Esophagus (tissue), 2 donors: ENCODE data around the gene EPB41L4A. TPM values are rescaled to one million over a fixed set of nuclear protein-coding genes. Genes with fewer than 3 reads are reported as not detected.

Experiments
- H3K27ac ChIP-seq, 2 donors: one replicate each; pipeline ENCODE4 v1.5.1; 2013; ENCODE audit warnings: low read depth in 2 of 2, mild to moderate bottlenecking in 2 of 2, inconsistent platforms in 1 of 2, low read length in 1 of 2, moderate library complexity in 1 of 2
- H3K27me3 ChIP-seq, 2 donors: one replicate each; pipeline ENCODE4 v1.6.1; 2013; ENCODE audit warnings: low read length in 2 of 2, control low read depth in 1 of 2, mild to moderate bottlenecking in 1 of 2; ENCODE audit not compliant: insufficient read depth in 2 of 2, control insufficient read depth in 1 of 2
- H3K36me3 ChIP-seq, 2 donors: one replicate each; pipeline ENCODE4 v1.6.1; 2013; ENCODE audit warnings: low read length in 1 of 2; ENCODE audit not compliant: control insufficient read depth in 2 of 2, insufficient read depth in 2 of 2
- H3K4me1 ChIP-seq, 2 donors: one replicate each; pipeline ENCODE4 v1.6.1; 2013; ENCODE audit warnings: low read length in 1 of 2; ENCODE audit not compliant: control insufficient read depth in 2 of 2, insufficient read depth in 2 of 2
- H3K4me3 ChIP-seq, 2 donors: one replicate each; pipeline ENCODE4 v1.5.1; 2013; ENCODE audit warnings: low read length in 2 of 2, mild to moderate bottlenecking in 2 of 2, low read depth in 1 of 2, moderate library complexity in 1 of 2
- H3K9me3 ChIP-seq, 2 donors: one replicate each; pipeline ENCODE4 v1.6.1; 2013; ENCODE audit warnings: mild to moderate bottlenecking in 2 of 2, low read depth in 1 of 2, low read length in 1 of 2, moderate library complexity in 1 of 2; ENCODE audit not compliant: control insufficient read depth in 2 of 2, insufficient read depth in 1 of 2
- WGBS, 2 donors: extraction: QIAGEN DNeasy Blood & Tissue Kit; methylation state at CpG; one replicate each; pipeline ENCODE4 v1.1.7; 2013; 5-methylcytosine and 5-hydroxymethylcytosine counted together
- polyA plus RNA-seq, 2 donors: library from polyadenylated mRNA; stranded (reverse); fragments of 200-250 nt; gene quantifications; one replicate each; pipeline ENCODE4 v1.2.3, GENCODE V29; 2013
- donor health status: healthy with polysubstance abuse.
- donor health status: Bipolar disorder and iron deficiency.

EPB41L4A gene
- polyA plus RNA-seq, 2 donors = 9.6 to 11.8 TPM

DNA sequence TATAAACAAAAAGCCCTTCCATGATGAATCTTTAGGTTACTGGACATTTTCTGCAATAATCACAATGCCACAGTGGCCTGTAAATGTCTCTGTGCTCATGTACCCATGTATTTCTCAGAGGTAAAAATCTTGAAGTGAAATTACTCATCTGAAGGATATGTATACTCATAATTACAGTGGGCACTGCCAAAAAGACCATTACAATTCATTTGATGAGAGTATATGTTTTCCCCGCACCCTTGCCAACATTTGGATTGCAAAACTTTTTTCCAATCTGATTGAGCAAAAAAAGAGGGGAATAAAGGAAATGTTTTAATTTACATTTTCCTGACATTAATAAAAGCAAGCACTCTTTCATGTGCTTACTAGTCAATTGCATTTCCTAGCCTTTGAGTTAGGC is 110.5 kb downstream of the EPB41L4A start:
- Histone ChIP-seq H3K9me3 (no peaks in the 10 kb centered on the region), H3K27ac (no peak overlapping the region), H3K4me1 (no peaks in the 10 kb centered on the region), H3K4me3 (no peak overlapping the region), H3K36me3 (no peaks in the 10 kb centered on the region), H3K27me3 (no peaks in the 10 kb centered on the region)
- 59 to 73% methylated on average over 1 of the region's 1 CpG for WGBS, 2 donors

DNA sequence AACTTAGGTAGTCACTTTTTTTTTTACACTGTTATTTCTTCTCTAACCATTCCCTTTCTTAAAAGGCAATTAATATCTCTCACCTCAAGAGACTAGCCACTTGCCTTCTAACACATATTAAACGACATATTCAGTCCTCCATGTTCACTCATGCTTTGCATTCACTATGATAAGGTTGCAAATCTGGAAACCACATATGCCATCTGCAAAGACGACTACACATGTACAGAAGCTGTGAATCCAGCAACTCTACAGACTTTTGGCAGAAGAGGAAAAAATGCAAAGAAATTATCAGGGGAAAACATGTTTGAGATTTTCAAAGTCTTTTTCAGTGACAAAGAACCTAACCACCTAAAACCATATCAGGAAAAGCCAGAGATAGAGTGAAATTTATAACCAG is 112.1 kb downstream of the EPB41L4A start:
- H3K4me3 ChIP-seq = no peak overlapping the region
- no peak overlapping the region for H3K27ac ChIP-seq
- 80 to 83% methylated on average over 2 of the region's 2 CpGs for WGBS, 2 donors
- no peaks in the 10 kb centered on the region for H3K36me3 ChIP-seq
- no peaks in the 10 kb centered on the region for H3K4me1 ChIP-seq
- H3K27me3 ChIP-seq = no peaks in the 10 kb centered on the region
- H3K9me3 ChIP-seq = no peaks in the 10 kb centered on the region

GRCh38 chr5:112304743-112305142 is 114.3 kb downstream of the EPB41L4A start:
- H3K36me3 ChIP-seq = no peaks in the 10 kb centered on the region
- H3K4me1 ChIP-seq = no peaks in the 10 kb centered on the region
- no peaks in the 10 kb centered on the region for H3K27me3 ChIP-seq
- no peak overlapping the region for H3K27ac ChIP-seq
- no peak overlapping the region for H3K4me3 ChIP-seq
- no peaks in the 10 kb centered on the region for H3K9me3 ChIP-seq
- WGBS, 2 donors = 94 to 97% methylated on average over 2 of the region's 2 CpGs

GRCh38 chr5:112303685-112304084 is 115.4 kb downstream of the EPB41L4A start:
- H3K27ac ChIP-seq = no peak overlapping the region
- no peaks in the 10 kb centered on the region for H3K4me1 ChIP-seq
- H3K9me3 ChIP-seq = no peaks in the 10 kb centered on the region
- no peaks in the 10 kb centered on the region for H3K27me3 ChIP-seq
- H3K36me3 ChIP-seq = no peaks in the 10 kb centered on the region
- no peak overlapping the region for H3K4me3 ChIP-seq
- WGBS, 2 donors = 87 to 88% methylated on average over 4 of the region's 4 CpGs

DNA sequence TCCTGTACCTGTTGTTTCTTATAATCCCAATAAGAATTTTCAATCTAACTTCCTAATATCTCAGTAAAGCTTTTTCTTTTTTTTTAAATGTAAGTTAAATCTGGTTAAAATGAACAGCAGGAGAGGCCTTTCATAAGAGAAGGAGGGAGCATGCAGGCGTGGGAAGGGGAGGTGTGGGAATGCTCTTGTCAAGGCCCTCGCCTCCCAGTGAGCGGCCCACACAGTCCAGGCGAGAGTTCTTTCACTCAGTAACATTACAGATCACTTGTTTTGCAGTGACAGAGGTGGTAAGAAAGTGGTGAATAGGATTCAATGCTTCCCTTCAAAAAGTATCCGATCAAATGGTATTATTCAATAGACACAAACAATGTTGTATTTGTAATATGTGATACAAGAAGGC is 125.0 kb downstream of the EPB41L4A start:
- Histone ChIP-seq H3K27me3 (no peaks in the 10 kb centered on the region), H3K4me1 (no peaks in the 10 kb centered on the region), H3K9me3 (no peaks in the 10 kb centered on the region), H3K4me3 (no peak overlapping the region), H3K27ac (no peak overlapping the region), H3K36me3 (no peaks in the 10 kb centered on the region)
- 81 to 90% methylated on average over 5 of the region's 5 CpGs for WGBS, 2 donors

GRCh38 chr5:112293587-112293986 is 125.5 kb downstream of the EPB41L4A start:
- Histone ChIP-seq H3K4me3 (no peak overlapping the region), H3K4me1 (no peaks in the 10 kb centered on the region), H3K36me3 (no peaks in the 10 kb centered on the region), H3K27me3 (no peaks in the 10 kb centered on the region), H3K9me3 (no peaks in the 10 kb centered on the region), H3K27ac (no peak overlapping the region)
- WGBS, 2 donors = 70 to 80% methylated on average over 7 of the region's 7 CpGs

- no peak overlapping the region for H3K4me3 ChIP-seq
- no peaks in the 10 kb centered on the region for H3K36me3 ChIP-seq
- H3K4me1 ChIP-seq = no peaks in the 10 kb centered on the region
- no peak overlapping the region for H3K27ac ChIP-seq
- H3K9me3 ChIP-seq = no peaks in the 10 kb centered on the region
- H3K27me3 ChIP-seq = no peaks in the 10 kb centered on the region
Observed at GRCh38 chr5:112290691-112291090, 128.4 kb downstream of the EPB41L4A start.

DNA sequence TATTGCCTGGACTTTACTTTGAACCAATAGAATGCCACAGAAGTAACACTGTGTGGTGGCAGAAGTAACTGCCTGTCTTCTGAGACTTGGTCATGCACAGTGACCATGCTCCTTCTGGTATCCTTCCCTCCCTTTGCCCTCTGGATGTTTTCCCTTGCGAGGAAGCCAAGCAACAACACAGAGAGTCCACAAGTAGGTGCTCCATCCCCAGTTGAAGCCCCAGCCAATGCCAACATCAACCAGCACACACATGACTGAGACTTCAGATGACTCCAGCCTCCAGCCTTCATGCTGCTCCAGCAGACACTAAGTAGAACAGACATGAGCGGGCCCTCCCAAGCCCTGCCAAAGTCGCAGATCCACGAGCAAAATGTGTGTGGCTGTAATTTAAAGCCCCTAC is 129.6 kb downstream of the EPB41L4A start:
- H3K36me3 ChIP-seq = no peaks in the 10 kb centered on the region
- H3K4me3 ChIP-seq = no peak overlapping the region
- no peaks in the 10 kb centered on the region for H3K9me3 ChIP-seq
- WGBS, 2 donors = 85 to 94% methylated on average over 4 of the region's 4 CpGs
- H3K4me1 ChIP-seq = no peaks in the 10 kb centered on the region
- H3K27ac ChIP-seq = no peak overlapping the region
- no peaks in the 10 kb centered on the region for H3K27me3 ChIP-seq

- Histone ChIP-seq H3K4me1 (no peaks in the 10 kb centered on the region), H3K36me3 (no peaks in the 10 kb centered on the region), H3K9me3 (no peaks in the 10 kb centered on the region), H3K27ac (no peak overlapping the region), H3K4me3 (no peak overlapping the region), H3K27me3 (no peaks in the 10 kb centered on the region)
- 67 to 78% methylated on average over 5 of the region's 5 CpGs for WGBS, 2 donors
Observed at GRCh38 chr5:112283943-112284929, 134.8 kb downstream of the EPB41L4A start.

- no peaks in the 10 kb centered on the region for H3K9me3 ChIP-seq
- no peaks in the 10 kb centered on the region for H3K4me1 ChIP-seq
- WGBS, 2 donors = 77 to 81% methylated on average over 3 of the region's 3 CpGs
- H3K36me3 ChIP-seq = no peaks in the 10 kb centered on the region
- H3K27me3 ChIP-seq = no peaks in the 10 kb centered on the region
- no peak overlapping the region for H3K27ac ChIP-seq
- no peak overlapping the region for H3K4me3 ChIP-seq
Observed at GRCh38 chr5:112283034-112283582, 136.0 kb downstream of the EPB41L4A start.
